ENCODE measurements around the gene UMOD.

- no peak for TF ChIP-seq POLR2A (IDR thresholded peaks at IDR 0.05; ENCODE audit: low read length)
- TF ChIP-seq GATA1 (IDR thresholded peaks at IDR 0.05; ENCODE audit: low read depth, low read length) = no peak
Observed at GRCh38 chr16:20391045-20391444, 38.5 kb upstream of the UMOD start.

All from erythroblast (primary cell).